Thyroid gland (tissue), 4 donors: Measurements from ENCODE around the gene PCYOX1L. TPM values are rescaled to one million over a fixed set of nuclear protein-coding genes. Genes with fewer than 3 reads are reported as not detected.

Experiments used
- DNase-seq, 2 donors: peaks; one replicate each; pipeline ENCODE4 v3.0.0-alpha.2; 2019
- H3K27ac ChIP-seq, 3 donors: fragments of 200-600 bp; sonication (generic); 1 replicate in 2 of 3; 2 replicates in 1 of 3; pipeline ENCODE4 v1.5.1; 2016 to 2019; ENCODE audit warnings: mild to moderate bottlenecking in 1 of 3, moderate library complexity in 1 of 3
- H3K27me3 ChIP-seq: fragments of 200-600 bp; sonication (generic); one replicate; pipeline ENCODE4 v1.5.1; 2019
- H3K36me3 ChIP-seq, 2 donors: fragments of 200-600 bp; sonication (generic); one replicate each; pipeline ENCODE4 v1.5.1; 2016 to 2019
- H3K4me1 ChIP-seq, 2 donors: fragments of 200-600 bp; sonication (generic); one replicate each; pipeline ENCODE4 v1.5.1; 2017 to 2019
- H3K4me3 ChIP-seq, 3 donors: fragments of 200-600 bp; sonication (generic); replicated peaks in 1 of 3; 1 replicate in 2 of 3; 2 replicates in 1 of 3; pipeline ENCODE4 v1.5.1; 2016; ENCODE audit warnings: mild to moderate bottlenecking in 1 of 3
- H3K9me3 ChIP-seq: fragments of 200-600 bp; sonication (generic); one replicate; pipeline ENCODE4 v1.5.1; 2017
- CTCF ChIP-seq, 6 experiments: fragments of 200-600 bp in 3 of 6; fragments of 450-650 bp in 3 of 6; sonication (generic) in 3 of 6; IDR thresholded peaks; one replicate each; pipeline ENCODE4 v1.5.1; 2016 to 2019; ENCODE audit warnings: antibody characterized with exemption in 6 of 6, mild to moderate bottlenecking in 2 of 6, inconsistent platforms in 1 of 6, moderate library complexity in 1 of 6
- POLR2A ChIP-seq, 2 donors: fragments of 450-650 bp; IDR thresholded peaks; one replicate each; pipeline ENCODE4 v1.6.1; 2017; ENCODE audit warnings: antibody characterized with exemption in 2 of 2, mild to moderate bottlenecking in 2 of 2, moderate library complexity in 1 of 2
- WGBS, 2 donors: methylation state at CpG; one replicate each; pipeline ENCODE4 v1.1.5; 2017; 5-methylcytosine and 5-hydroxymethylcytosine counted together
- intact Hi-C: fragments of 100-400 bp; cut with DNase I; formaldehyde crosslinking; loops from one replicate; pipeline ENCODE4 v1.15.1; 2023
- total RNA-seq, 4 donors: library from RNA; depleted of rRNA; stranded (reverse); fragments of >200 nt; gene quantifications; one replicate each; pipeline ENCODE4 v1.2.3, GENCODE V29; 2016

The PCYOX1L gene
- total RNA-seq, 4 donors from 2014 or later, result 1.8 to 4.4 (median 2.4) TPM

- no peak overlapping the region for H3K4me3 ChIP-seq
- TF ChIP-seq CTCF (IDR thresholded peaks at IDR 0.05), result no peak
- TF ChIP-seq POLR2A (IDR thresholded peaks at IDR 0.05), result no peak
- 92 to 93% methylated on average over 2 of the region's 2 CpGs for WGBS, 2 donors
- H3K9me3 ChIP-seq, result no peaks in the 10 kb centered on the region
- H3K27me3 ChIP-seq, result no peaks in the 10 kb centered on the region
- DNase-seq, result no peak
- no peak overlapping the region for H3K27ac ChIP-seq
- intact Hi-C loops, result no loop called here
- H3K36me3 ChIP-seq, result peaks cover 7% of the 10 kb centered on the region in 2 donors
- H3K4me1 ChIP-seq, result peaks cover 6 to 12% of the 10 kb centered on the region in 2 donors
Measured at GRCh38 chr5:149344151-149344550, 13.7 kb upstream of the PCYOX1L start.

- peak; percentile 94 to 96 for DNase-seq
- H3K9me3 ChIP-seq, result no peaks in the 10 kb centered on the region
- intact Hi-C loops, result no loop called here
- H3K4me1 ChIP-seq, result peaks cover 6 to 12% of the 10 kb centered on the region in 2 donors
- H3K4me3 ChIP-seq, result peak within 1 kb of the TSS; percentile 21 to 81 (median 71)
- H3K27ac ChIP-seq, result peak within 1 kb of the TSS; percentile 29 to 72 (median 68)
- peak in 1 of 6 experiments; percentile 3 for TF ChIP-seq CTCF (IDR thresholded peaks at IDR 0.05)
- TF ChIP-seq POLR2A (IDR thresholded peaks at IDR 0.05), result peak in 1 of 2 donors; percentile 71
- H3K27me3 ChIP-seq, result no peaks in the 10 kb centered on the region
- 1 to 2% methylated on average over 22 to 46 of the region's 54 CpGs for WGBS, 2 donors
- peaks cover 19% of the 10 kb centered on the region in 2 donors for H3K36me3 ChIP-seq
Measured at GRCh38 chr5:149345147-149345891, 12.5 kb upstream of the PCYOX1L start, which contains the start of gene GRPEL2. GRPEL2 (plus strand) TSS chr5:149345499; CDS start chr5:149345540, 41 bp downstream.

GRCh38 chr5:149345892-149346222, 12.0 kb upstream of the PCYOX1L start:
- H3K27ac ChIP-seq, result peak overlapping the region in 2 of 3 donors; percentile 47 to 68
- intact Hi-C loops, result no loop called here
- TF ChIP-seq CTCF (IDR thresholded peaks at IDR 0.05) (no peak), POLR2A (IDR thresholded peaks at IDR 0.05) (no peak)

GRCh38 chr5:149348518-149348917, 9.3 kb upstream of the PCYOX1L start:
- no peaks in the 10 kb centered on the region for H3K27me3 ChIP-seq
- H3K36me3 ChIP-seq, result peaks cover 34 to 49% of the 10 kb centered on the region in 2 donors
- intact Hi-C loops, result no loop called here
- peaks cover 6 to 12% of the 10 kb centered on the region in 2 donors for H3K4me1 ChIP-seq
- TF ChIP-seq POLR2A (IDR thresholded peaks at IDR 0.05), result no peak
- TF ChIP-seq CTCF (IDR thresholded peaks at IDR 0.05), result no peak
- no peak overlapping the region for H3K27ac ChIP-seq
- H3K4me3 ChIP-seq, result no peak overlapping the region
- H3K9me3 ChIP-seq, result no peaks in the 10 kb centered on the region
- DNase-seq, result no peak
- WGBS, 2 donors, result 76 to 86% methylated on average over 1 of the region's 1 CpG

More at GRCh38 chr5:149345892-149346222, 12.0 kb upstream of the PCYOX1L start:
- Histone ChIP-seq H3K27me3 (no peaks in the 10 kb centered on the region), H3K9me3 (no peaks in the 10 kb centered on the region), H3K4me3 (peak overlapping the region; percentile 21 to 81 (median 71)), H3K36me3 (peaks cover 24 to 25% of the 10 kb centered on the region in 2 donors), H3K4me1 (peaks cover 6 to 12% of the 10 kb centered on the region in 2 donors)
- DNase-seq, result no peak
- 2% methylated on average over 11 of the region's 11 CpGs for WGBS, 2 donors

GRCh38 chr5:149349382-149349781, 8.5 kb upstream of the PCYOX1L start:
- intact Hi-C loops, result no loop called here
- Histone ChIP-seq H3K9me3 (no peaks in the 10 kb centered on the region), H3K4me1 (peaks cover 5 to 12% of the 10 kb centered on the region in 2 donors), H3K27ac (no peak overlapping the region), H3K4me3 (no peak overlapping the region), H3K36me3 (peaks cover 34 to 56% of the 10 kb centered on the region in 2 donors), H3K27me3 (no peaks in the 10 kb centered on the region)
- TF ChIP-seq POLR2A (IDR thresholded peaks at IDR 0.05) (no peak), CTCF (IDR thresholded peaks at IDR 0.05) (no peak)
- no peak for DNase-seq
- WGBS, 2 donors, result 94 to 97% methylated on average over 4 of the region's 4 CpGs
